ENCODE measurements around the gene EPHB4. TPM values are rescaled to one million over a fixed set of nuclear protein-coding genes. Genes with fewer than 3 reads are reported as not detected.

Gene EPHB4
- total RNA-seq, 1 donor from 2014 or later: 127 TPM

GRCh38 chr7:100791881-100792666, 35.2 kb downstream of the EPHB4 start:
- H3K36me3 Mint-ChIP-seq: no peaks in the 10 kb centered on the region
- no peak for TF ChIP-seq CTCF (IDR thresholded peaks at IDR 0.05; ENCODE audit: unreplicated experiment)
- DNase-seq (ENCODE audit: low spot score in 2 of 2, unreplicated experiment in 2 of 2): no peak
- H3K9me3 Mint-ChIP-seq: no peaks in the 10 kb centered on the region
- peaks cover 5% of the 10 kb centered on the region for H3K4me1 Mint-ChIP-seq
- peaks cover 8% of the 10 kb centered on the region for H3K27me3 Mint-ChIP-seq (ENCODE audit: low read depth)
- no peak overlapping the region for H3K4me3 Mint-ChIP-seq
- no peak overlapping the region for H3K27ac Mint-ChIP-seq

GRCh38 chr7:100789055-100789454, 38.3 kb downstream of the EPHB4 start:
- H3K9me3 Mint-ChIP-seq: peaks cover 5% of the 10 kb centered on the region
- H3K27me3 Mint-ChIP-seq (ENCODE audit: low read depth): peaks cover 6% of the 10 kb centered on the region
- H3K4me1 Mint-ChIP-seq: no peaks in the 10 kb centered on the region
- no peaks in the 10 kb centered on the region for H3K36me3 Mint-ChIP-seq
- H3K4me3 Mint-ChIP-seq: no peak overlapping the region
- no peak for DNase-seq (ENCODE audit: low spot score in 2 of 2, unreplicated experiment in 2 of 2)
- H3K27ac Mint-ChIP-seq: no peak overlapping the region
- TF ChIP-seq CTCF (IDR thresholded peaks at IDR 0.05; ENCODE audit: unreplicated experiment): no peak

- Mint-ChIP-seq H3K4me3 (no peak overlapping the region), H3K9me3 (peaks cover 8% of the 10 kb centered on the region), H3K27me3 (ENCODE audit: low read depth) (peaks cover 6% of the 10 kb centered on the region), H3K36me3 (no peaks in the 10 kb centered on the region), H3K4me1 (no peaks in the 10 kb centered on the region), H3K27ac (no peak overlapping the region)
- TF ChIP-seq CTCF (IDR thresholded peaks at IDR 0.05; ENCODE audit: unreplicated experiment): no peak
- no peak for DNase-seq (ENCODE audit: low spot score in 2 of 2, unreplicated experiment in 2 of 2)
Observed at GRCh38 chr7:100786323-100786722, 41.0 kb downstream of the EPHB4 start.

- Mint-ChIP-seq H3K4me1 (no peaks in the 10 kb centered on the region), H3K27ac (no peak overlapping the region), H3K27me3 (ENCODE audit: low read depth) (peaks cover 6% of the 10 kb centered on the region), H3K9me3 (peaks cover 8% of the 10 kb centered on the region), H3K4me3 (no peak overlapping the region), H3K36me3 (no peaks in the 10 kb centered on the region)
- TF ChIP-seq CTCF (IDR thresholded peaks at IDR 0.05; ENCODE audit: unreplicated experiment): no peak
- DNase-seq (ENCODE audit: low spot score in 2 of 2, unreplicated experiment in 2 of 2): no peak
Observed at GRCh38 chr7:100785878-100786277, 41.4 kb downstream of the EPHB4 start.

GRCh38 chr7:100783804-100784203, 43.5 kb downstream of the EPHB4 start:
- Mint-ChIP-seq H3K27me3 (ENCODE audit: low read depth) (peaks cover 6% of the 10 kb centered on the region), H3K4me1 (no peaks in the 10 kb centered on the region), H3K4me3 (no peak overlapping the region), H3K36me3 (no peaks in the 10 kb centered on the region), H3K27ac (no peak overlapping the region), H3K9me3 (peaks cover 8% of the 10 kb centered on the region)
- no peak for TF ChIP-seq CTCF (IDR thresholded peaks at IDR 0.05; ENCODE audit: unreplicated experiment)
- DNase-seq (ENCODE audit: low spot score in 2 of 2, unreplicated experiment in 2 of 2): no peak
